Neural cell (in vitro differentiated cells): Measurements from ENCODE around the gene MYO9A. TPM values are rescaled to one million over a fixed set of nuclear protein-coding genes. Genes with fewer than 3 reads are reported as not detected.

Experiments used
- H2AFZ ChIP-seq: fragments of 200-600, 300-800 bp; sonication (generic), shearing (Covaris generic); 2 replicates; pipeline ENCODE4 v1.6.0; 2014; ENCODE audit warnings: low read depth, mild to moderate bottlenecking, antibody characterized with exemption, low read length, moderate library complexity
- H3F3A ChIP-seq: fragments of 200-600 bp; shearing (Covaris generic); 2 replicates; pipeline ENCODE4 v1.6.1; 2016; ENCODE audit warnings: mild to moderate bottlenecking, moderate library complexity, mixed read lengths, antibody characterized with exemption, low read length; ENCODE audit not compliant: insufficient read depth, poor library complexity, severe bottlenecking
- H3K27ac ChIP-seq: fragments of 200-600, 300-800 bp; sonication (generic), shearing (Covaris generic); 2 replicates; pipeline ENCODE4 v1.5.1; 2014; ENCODE audit warnings: mild to moderate bottlenecking, low read length, moderate library complexity
- H3K27me3 ChIP-seq: fragments of 300-800, 200-600 bp; sonication (generic), shearing (Covaris generic); 2 replicates; pipeline ENCODE4 v1.6.0; 2014; ENCODE audit warnings: mild to moderate bottlenecking, low read depth, low read length, moderate library complexity; ENCODE audit not compliant: insufficient read depth
- H3K36me3 ChIP-seq: fragments of 300-800, 200-600 bp; sonication (generic), shearing (Covaris generic); 2 replicates; pipeline ENCODE4 v1.5.1; 2014; ENCODE audit warnings: mild to moderate bottlenecking, antibody characterized with exemption, low read length, moderate library complexity; ENCODE audit not compliant: insufficient read depth
- H3K4me2 ChIP-seq: fragments of 300-800, 200-600 bp; sonication (generic), shearing (Covaris generic); 2 replicates; pipeline ENCODE4 v1.6.0; 2014; ENCODE audit warnings: mild to moderate bottlenecking, low read length
- H3K4me3 ChIP-seq: fragments of 300-800, 200-600 bp; sonication (generic), shearing (Covaris generic); 2 replicates; pipeline ENCODE4 v1.5.1; 2014; ENCODE audit warnings: mild to moderate bottlenecking, low read length, moderate library complexity
- H3K79me2 ChIP-seq: fragments of 200-600 bp; shearing (Covaris generic); replicated peaks from 2 replicates; pipeline ENCODE4 v1.6.0; 2014; ENCODE audit warnings: mild to moderate bottlenecking, low read length, moderate library complexity; ENCODE audit not compliant: insufficient read depth
- H3K9ac ChIP-seq: fragments of 300-800, 200-600 bp; sonication (generic), shearing (Covaris generic); 2 replicates; pipeline ENCODE4 v1.6.1; 2016; ENCODE audit warnings: mild to moderate bottlenecking, low read length, mixed read lengths
- H3K9me2 ChIP-seq: fragments of 200-600 bp; shearing (Covaris generic); 2 replicates; pipeline ENCODE4 v1.6.1; 2016; ENCODE audit warnings: mild to moderate bottlenecking, low read length, mixed read lengths; ENCODE audit not compliant: insufficient read depth
- H3K9me3 ChIP-seq: fragments of 200-600, 300-800 bp; sonication (generic), shearing (Covaris generic); 2 replicates; pipeline ENCODE4 v1.6.1; 2016; ENCODE audit warnings: mild to moderate bottlenecking, mixed run types, low read length, moderate library complexity, mixed read lengths
- H4K20me1 ChIP-seq: fragments of 200-600 bp; shearing (Covaris generic); 2 replicates; pipeline ENCODE4 v1.6.1; 2016; ENCODE audit warnings: mild to moderate bottlenecking, mixed run types; ENCODE audit not compliant: insufficient read depth
- CTCF ChIP-seq: fragments of 450-650 bp; IDR thresholded peaks from 2 replicates; pipeline ENCODE4 v1.5.1; 2014; ENCODE audit warnings: antibody characterized with exemption, mild to moderate bottlenecking, moderate library complexity; ENCODE audit not compliant: poor library complexity, severe bottlenecking
- EP300 ChIP-seq: fragments of 450-650 bp; conservative IDR thresholded peaks from 2 replicates; pipeline ENCODE4 v1.6.1; 2014; ENCODE audit warnings: antibody characterized with exemption, mild to moderate bottlenecking, moderate library complexity; ENCODE audit not compliant: poor library complexity, severe bottlenecking
- EZH2 ChIP-seq: fragments of 200-600, 300-800 bp; shearing (Covaris generic), sonication (generic); IDR thresholded peaks from 2 replicates; pipeline ENCODE4 v1.6.1; 2014; ENCODE audit warnings: antibody characterized with exemption, low read length, borderline replicate concordance, mild to moderate bottlenecking; ENCODE audit not compliant: insufficient read depth, poor library complexity, severe bottlenecking
- MXI1 ChIP-seq: fragments of 450-650 bp; conservative IDR thresholded peaks from 2 replicates; pipeline ENCODE4 v1.6.1; 2014; ENCODE audit warnings: antibody characterized with exemption, mild to moderate bottlenecking; ENCODE audit not compliant: poor library complexity, severe bottlenecking
- POLR2AphosphoS5 ChIP-seq: IDR thresholded peaks from 2 replicates; pipeline ENCODE4 v1.6.1; 2012
- RAD21 ChIP-seq: fragments of 450-650 bp; conservative IDR thresholded peaks from 2 replicates; pipeline ENCODE4 v1.6.1; 2014; ENCODE audit warnings: antibody characterized with exemption, mild to moderate bottlenecking, moderate library complexity
- REST ChIP-seq: IDR thresholded peaks from 2 replicates; pipeline ENCODE4 v1.6.1; 2012; ENCODE audit warnings: borderline replicate concordance
- SMC3 ChIP-seq: fragments of 450-650 bp; conservative IDR thresholded peaks from 2 replicates; pipeline ENCODE4 v1.6.1; 2014; ENCODE audit warnings: antibody characterized with exemption, mild to moderate bottlenecking, moderate library complexity; ENCODE audit not compliant: poor library complexity
- TAF1 ChIP-seq: IDR thresholded peaks from 2 replicates; pipeline ENCODE4 v1.6.1; 2012; ENCODE audit warnings: low read depth
- polyA plus RNA-seq: library from polyadenylated mRNA; depleted of rRNA; stranded (reverse); fragments of >200 nt; gene quantifications from 2 replicates; pipeline ENCODE4 v1.2.3, GENCODE V29; 2014

The MYO9A gene
- polyA plus RNA-seq, 1 donor from 2014 or later, result 22.7 TPM

- H3K4me3 ChIP-seq, result no peak overlapping the region
- no peak overlapping the region for H3K4me2 ChIP-seq
- H3K9ac ChIP-seq, result no peak overlapping the region
- H3K9me3 ChIP-seq, result no peaks in the 10 kb centered on the region
- no peaks in the 10 kb centered on the region for H3K9me2 ChIP-seq
- no peak for TF ChIP-seq TAF1
- no peak for TF ChIP-seq EZH2
- no peak for TF ChIP-seq SMC3
- no peak for TF ChIP-seq CTCF
- TF ChIP-seq MXI1, result no peak
- TF ChIP-seq EP300, result no peak
- no peak for TF ChIP-seq REST
- no peak for TF ChIP-seq RAD21
- no peak for TF ChIP-seq POLR2AphosphoS5
- no peaks in the 10 kb centered on the region for H3K36me3 ChIP-seq
- no peak overlapping the region for H3K27ac ChIP-seq
- H3K27me3 ChIP-seq, result no peaks in the 10 kb centered on the region
- peaks cover 11% of the 10 kb centered on the region for H3K79me2 ChIP-seq
- no peaks in the 10 kb centered on the region for H4K20me1 ChIP-seq
- no peak overlapping the region for H2AFZ ChIP-seq
- no peaks in the 10 kb centered on the region for H3F3A ChIP-seq
Observed at GRCh38 chr15:72034351-72034750, 83.6 kb downstream of the MYO9A start.

GRCh38 chr15:72033711-72034110 lies 84.2 kb downstream of the MYO9A start:
- Histone ChIP-seq H2AFZ (no peak overlapping the region), H4K20me1 (no peaks in the 10 kb centered on the region), H3K36me3 (no peaks in the 10 kb centered on the region), H3K4me2 (no peak overlapping the region), H3K9me2 (no peaks in the 10 kb centered on the region), H3K9ac (no peak overlapping the region), H3F3A (no peaks in the 10 kb centered on the region), H3K79me2 (peaks cover 11% of the 10 kb centered on the region), H3K9me3 (no peaks in the 10 kb centered on the region), H3K4me3 (no peak overlapping the region), H3K27me3 (no peaks in the 10 kb centered on the region), H3K27ac (no peak overlapping the region)
- TF ChIP-seq REST (no peak), SMC3 (no peak), CTCF (no peak), TAF1 (no peak), EZH2 (no peak), POLR2AphosphoS5 (no peak), EP300 (no peak), MXI1 (no peak), RAD21 (no peak)
